ENCODE results near the gene PLEKHA6.

The PLEKHA6 gene

DNA sequence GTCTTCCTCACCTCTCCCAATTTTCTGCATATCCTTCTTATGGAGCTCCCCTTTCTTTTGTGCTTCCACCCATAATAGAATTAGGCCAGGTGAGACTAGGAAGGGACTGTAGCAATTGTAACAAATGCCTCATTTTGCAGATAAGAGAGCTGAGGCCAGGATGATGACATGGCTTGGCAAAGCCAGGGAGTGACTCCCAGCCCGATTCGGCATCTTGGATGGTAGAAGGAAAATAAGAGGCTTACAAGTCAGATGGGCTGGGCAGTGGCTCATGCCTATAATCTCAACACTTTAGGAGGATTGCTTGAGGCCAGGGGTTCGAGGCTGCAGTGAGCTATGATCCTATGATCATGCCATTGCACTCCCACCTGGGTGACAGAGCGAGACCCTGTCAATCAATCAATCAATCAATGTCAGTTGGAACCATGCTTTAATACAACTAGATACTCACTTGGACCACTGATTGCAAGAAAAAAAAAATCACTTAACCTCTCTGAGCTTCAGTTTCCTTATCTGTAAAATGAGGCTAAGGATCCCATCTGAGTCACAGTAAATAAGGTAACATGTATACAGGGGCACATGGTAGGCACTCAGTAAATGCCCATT lies 51.6 kb downstream of the PLEKHA6 start:
- no peak for DNase-seq

DNA sequence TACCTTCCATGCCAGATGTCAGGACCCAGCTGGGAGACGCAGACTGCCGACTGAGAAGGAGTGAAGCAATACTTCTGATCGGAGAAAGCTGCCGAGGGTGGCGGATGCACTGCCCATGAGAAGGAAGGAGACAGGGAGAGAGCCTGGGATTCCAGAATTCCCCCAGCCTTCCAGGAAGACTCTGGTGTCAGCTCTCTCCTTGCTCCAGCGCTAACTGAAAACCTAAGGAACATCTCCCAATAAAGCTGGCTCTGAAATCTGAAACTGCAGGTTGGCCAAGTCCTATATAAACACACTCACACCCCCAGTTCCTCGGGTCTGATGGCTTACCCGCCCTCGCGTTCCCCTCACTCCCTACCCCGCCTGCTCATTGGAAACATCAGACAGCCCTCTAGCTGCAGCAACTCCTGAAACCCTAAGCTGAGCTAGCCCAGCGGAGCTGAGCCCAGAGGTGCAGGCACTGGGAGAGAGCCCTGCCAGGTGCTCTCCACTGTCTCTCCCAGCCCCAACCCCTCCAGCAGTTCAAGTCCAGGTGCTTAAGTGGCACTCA lies 52.3 kb downstream of the PLEKHA6 start:
- peak; percentile 43 for DNase-seq

DNA sequence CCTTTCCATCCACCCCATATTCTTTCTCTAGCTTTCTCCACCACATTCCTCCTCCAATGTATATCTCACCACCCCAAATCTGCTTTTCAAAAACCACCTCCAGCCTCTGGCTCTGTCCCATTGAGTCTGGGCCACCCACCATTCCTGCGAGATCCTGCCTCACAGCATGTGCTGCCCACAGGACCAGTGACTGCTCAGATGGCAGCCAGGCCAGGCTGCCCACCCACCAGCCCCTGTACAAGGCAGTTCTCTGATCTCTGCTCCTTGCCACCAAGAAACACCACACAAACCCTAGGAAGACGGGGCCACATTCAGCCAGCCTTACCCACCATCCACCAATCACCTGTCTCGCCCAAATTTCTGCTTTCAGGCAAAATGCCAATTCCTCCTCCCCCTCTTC lies 53.7 kb downstream of the PLEKHA6 start:
- DNase-seq, result no peak

DNA sequence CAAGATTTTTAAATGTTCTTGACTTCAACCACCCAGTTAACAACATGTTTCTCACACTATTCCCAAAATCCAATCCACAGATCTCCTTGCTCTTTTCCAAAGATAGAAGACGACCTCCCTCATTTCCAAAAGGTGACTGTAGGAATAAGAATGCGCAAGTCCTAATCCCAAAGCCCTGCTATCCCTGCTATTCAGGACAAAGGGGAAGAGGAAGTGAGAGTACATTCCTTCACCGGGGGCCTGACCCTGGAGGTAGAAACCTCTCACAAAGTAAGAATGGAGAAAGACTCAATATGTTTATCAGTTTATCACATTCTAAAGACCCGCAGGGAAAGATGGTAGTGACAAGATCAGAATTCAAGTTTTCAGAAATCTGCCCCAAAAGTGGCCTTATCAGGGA lies 55.7 kb downstream of the PLEKHA6 start:
- DNase-seq, result no peak

DNA sequence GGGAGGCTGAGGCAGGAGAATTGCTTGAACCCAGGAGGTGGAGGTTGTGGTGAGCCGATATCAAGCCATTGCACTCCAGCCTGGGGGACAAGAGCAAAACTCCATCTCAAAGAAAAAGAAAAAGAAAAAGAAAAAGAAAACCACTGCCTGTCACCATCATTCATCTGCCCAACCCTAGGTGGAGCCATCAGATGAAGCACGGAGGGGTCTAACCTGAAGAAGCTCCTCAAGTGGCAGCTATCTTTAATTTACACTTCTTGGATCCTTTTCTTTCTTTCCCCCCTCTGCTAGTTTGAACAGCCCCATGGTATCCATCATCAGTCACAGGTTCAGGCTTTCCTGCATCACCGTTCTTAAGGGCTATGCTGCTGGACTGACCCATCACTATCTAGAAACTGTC lies 57.0 kb downstream of the PLEKHA6 start:
- no peak for DNase-seq

DNA sequence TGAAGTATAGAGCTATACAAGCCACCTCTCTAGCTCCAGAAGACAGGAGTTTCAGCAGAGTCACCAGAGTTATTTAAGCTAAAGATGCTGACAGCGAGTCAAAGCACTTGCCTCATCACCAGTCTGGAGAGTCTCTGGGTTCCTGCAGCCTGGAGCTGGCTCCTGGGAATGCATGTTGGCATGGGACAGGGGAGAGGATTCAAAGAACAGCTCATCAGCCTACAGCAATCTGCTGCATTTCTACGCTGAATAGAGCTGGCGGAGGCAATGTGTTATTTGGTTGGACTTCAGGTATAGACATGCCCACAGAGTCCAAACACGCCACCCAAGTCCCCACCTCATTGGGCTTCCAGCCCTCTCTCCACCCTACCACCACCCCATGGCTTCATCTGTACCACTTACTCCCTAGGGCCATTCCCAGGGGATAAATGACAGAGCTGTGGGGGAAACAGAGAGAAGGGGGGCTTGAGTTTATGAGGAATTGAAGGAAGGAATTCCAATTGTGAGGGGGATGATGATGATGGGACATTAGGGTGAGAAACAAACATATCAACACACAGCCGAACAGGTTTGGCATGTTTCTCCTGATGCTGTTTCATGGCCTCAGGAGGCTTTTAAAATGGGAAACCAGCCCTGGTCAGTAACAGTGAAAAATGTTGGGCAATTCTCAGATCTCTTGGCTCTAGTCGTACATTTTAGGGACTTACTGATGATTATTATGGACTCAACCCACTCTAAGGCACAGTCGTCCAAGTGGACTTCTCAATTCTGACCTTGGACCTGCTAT lies 58.4 kb downstream of the PLEKHA6 start:
- DNase-seq, result no peak

DNA sequence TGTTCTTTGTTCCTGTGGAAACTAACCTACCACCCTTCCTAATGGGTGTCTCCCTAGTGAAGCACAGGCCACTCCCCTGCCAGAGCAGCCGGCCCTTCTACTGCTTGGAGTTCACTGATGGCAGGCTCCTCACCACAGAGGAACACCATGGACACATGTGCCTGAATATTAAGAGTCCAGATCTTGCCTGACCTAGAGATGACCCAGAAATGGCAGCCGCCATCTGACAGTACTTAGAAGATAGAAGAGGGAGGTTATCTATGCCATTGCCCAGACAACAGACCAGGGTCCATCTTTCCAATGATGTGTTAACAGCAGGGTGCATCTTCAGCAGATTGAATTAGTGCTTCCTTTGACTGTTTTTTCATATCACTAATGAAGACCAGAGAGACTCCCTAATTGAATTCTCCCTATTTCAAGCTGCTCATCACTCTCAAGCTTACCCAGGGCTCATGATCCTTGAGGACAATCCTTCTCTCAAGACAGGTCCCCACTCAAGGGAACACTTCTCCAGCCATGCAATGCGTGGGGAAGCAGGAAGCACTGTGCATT lies 59.8 kb downstream of the PLEKHA6 start:
- DNase-seq, result no peak

DNA sequence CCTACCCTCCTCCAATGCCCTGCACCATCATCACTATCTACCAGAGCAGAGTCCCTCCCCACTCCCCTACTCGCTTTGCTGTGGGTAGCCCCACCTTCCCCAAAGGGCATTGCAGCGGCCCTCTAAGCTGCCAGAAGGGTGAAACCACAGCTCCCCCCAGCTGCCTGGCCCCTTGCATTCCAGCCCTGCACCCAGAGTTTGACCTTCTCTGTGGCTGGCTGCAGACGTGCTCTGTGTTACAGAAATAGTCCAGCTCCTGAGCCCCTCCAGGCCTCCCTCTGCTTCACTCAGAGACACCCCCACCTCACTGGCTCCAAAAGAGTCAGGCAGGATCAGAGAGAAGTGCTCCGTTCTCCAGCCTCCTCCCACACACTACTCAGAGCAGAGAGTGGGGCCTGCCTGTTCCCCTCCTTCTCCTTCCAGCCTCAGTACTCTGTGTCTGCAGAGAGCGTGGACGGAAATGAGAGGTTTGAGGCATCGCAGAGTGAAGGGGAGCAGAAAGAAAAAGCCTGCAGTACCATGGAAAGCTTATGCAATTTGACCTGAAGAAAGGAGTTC lies 63.2 kb downstream of the PLEKHA6 start:
- no peak for DNase-seq

DNA sequence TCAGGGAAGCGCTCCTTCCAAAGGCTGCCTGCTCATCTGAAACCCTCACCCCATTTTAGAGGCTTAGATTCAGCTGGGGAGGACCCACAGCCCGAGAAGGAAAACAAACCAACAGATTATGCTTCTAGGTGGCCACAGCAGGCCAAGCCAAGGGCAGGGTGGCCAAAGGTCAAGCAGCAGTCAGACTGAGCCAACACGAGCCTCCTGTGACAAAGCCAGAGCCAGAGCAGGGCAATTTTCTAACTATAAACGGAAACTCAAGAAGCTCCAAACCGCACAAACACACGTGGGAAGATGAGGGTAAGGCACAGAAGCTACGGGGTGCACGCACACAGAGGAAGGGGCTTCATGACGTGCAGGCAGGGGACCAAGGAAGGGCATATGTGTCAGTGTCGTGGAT lies 64.1 kb downstream of the PLEKHA6 start:
- DNase-seq, result no peak

DNA sequence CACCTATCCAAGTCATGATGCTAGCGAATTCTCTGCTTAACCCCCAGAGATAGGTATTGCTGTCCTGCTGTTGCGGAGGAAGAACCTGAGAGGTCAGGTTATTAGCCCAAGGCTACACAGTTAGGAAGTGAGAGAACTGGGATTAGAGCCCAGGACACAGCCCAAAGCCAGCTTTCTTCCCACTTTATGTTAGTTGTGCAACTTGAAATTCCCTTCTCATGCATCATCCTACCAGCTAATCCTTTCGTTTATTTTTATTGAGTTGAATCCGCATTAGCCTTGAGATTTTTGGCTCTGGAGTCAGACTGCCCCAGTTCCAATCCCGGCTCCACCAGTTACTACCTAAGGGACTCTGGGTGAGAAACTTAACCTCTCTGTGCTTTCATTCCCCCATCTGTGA lies 65.4 kb downstream of the PLEKHA6 start:
- no peak for DNase-seq

DNA sequence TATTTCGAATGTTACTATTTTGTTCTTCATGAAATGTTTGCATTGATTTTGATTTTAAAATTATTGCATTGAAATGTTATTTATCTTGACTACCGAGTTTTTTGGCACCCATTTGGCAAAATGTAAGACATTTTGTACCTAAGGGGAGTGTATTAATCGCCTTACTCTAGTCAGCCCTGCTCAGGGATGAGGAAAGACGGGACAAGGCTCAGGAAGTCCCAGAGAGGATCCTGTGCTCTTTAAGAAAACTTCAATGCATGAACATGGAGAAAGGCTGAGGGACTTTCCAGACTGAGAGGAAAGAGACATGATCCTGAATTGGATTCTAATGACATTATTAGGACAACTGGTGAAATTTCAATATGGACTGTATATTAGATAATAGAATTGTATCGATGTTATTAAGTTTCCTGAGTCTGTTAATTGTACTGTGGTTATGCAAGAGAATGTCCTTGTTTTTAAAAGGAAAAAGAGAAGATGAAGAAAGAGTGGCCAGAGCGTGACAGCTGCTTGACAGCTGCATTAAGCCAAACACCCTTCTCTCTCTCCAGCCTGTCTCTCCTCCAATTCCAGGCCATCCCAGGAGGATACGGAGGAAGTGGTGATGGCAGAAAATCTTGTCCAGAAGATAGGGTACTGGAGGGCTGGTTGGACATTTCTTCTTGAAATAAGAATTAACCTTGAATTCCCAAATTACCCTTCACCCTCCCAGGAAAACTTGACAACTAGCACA lies 66.0 kb downstream of the PLEKHA6 start:
- no peak for DNase-seq

DNA sequence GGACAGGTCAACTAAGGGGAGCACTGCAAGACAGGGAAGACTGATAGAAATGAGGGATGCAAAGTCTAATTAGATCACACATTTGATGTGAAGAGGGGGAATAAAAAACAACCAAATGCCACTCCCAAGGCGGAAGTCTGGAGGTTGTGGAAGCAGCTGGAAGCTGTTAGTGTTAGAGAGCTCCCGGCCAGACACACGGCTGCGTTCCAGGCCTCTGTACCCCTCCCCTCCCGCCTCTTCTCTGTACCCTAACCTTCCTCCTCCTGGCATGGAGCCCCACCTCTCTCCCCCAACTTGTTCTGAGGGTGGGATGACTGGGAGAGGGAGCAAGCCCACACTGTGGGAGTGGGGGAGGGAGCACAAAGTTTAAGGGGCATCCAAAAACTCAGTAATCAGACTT lies 67.0 kb downstream of the PLEKHA6 start:
- DNase-seq, result no peak

DNA sequence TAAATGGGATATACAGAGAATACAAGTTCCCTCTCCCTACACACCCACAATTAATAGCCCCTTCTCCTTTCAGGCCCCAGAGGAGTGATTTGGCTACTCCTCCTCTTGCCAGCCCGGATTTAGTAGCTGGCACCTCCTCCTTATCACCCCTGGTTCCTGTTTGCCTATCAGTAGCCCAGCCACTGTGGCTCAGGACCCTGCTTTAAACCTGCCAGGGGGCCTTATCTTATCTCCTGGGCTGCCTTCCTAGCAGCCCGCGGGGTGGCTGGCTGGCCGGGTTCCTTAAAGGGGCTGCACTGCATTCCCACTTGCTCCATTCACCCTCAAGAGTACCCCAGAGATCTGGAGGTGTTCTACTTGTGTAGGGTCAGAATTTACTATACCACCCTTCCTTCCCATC lies 70.4 kb downstream of the PLEKHA6 start:
- DNase-seq, result no peak

DNA sequence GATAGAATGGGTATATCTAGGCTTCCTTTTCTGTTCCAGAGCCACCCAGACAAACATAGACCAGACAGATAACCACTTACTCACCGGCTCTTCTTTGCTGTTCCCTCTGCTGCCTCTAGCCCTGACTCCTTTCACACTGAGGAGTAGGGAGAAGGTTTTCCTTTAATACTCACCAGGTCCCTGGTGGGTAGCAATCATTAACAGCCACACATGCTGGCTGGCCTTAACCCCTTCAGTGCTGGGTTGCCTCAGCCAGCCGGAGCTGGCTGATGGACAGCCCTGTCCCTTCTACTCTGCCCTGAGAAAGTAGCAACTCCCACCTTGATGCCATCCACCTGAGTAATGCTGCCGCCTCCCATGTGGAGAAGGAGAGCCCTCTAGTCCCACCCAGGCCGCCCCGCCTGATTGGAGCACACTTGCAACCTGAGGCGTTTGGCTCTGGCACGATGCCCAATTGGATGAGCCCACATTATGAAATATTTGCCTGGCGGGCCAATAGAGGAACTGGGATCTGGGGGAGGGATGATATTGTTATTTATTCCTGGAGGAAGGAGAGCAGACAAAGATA lies 71.6 kb downstream of the PLEKHA6 start:
- no peak for DNase-seq

DNA sequence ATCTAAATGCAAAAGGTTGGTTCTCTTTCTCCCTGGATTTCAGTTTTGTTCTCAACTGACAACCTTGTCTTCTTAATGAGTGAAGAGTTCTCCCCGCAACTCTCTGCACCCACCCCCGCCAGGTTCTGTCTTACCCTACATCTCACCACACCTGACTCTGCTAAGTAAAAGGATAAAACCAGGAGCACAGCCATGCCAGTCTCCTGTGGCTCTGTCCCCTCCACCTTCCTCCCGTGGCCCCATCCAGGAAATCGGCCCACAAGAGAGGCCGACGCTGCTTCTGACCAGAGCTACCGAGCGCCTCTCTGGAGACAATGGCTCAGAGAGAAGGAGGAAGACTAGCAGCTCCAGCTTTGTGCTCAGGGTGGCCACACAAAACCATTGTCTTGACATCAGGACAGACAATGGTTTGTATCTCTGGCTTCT lies 72.2 kb downstream of the PLEKHA6 start:
- no peak for DNase-seq

DNA sequence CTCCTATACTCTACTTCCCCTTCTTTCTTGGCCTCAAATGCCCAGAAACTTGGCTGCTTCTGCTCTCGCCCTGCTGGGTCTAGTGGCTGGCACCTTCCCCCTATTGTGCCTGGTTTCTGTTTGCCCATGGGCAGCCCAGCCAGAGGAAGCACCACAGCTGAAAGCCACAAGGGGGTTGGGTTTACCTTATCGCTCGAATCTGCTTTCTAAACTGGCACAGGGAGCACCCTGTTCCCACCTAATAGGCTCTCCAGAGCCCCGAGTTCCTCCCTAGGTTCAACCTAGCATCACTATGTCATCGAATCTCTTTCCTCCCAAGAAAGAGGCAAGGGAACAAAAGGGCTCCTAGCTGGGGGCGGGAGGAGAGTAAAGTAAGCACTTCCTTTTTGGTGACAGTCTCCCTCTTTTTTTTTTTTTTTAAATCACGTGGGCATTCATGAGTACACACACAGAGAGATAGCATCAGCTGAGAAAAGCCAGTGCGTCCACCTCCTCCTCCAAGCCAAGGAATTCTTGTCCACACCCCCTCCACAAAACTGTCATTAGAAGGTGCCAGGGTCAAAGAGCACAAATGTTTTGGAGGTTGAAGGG lies 72.8 kb downstream of the PLEKHA6 start:
- DNase-seq, result no peak

DNA sequence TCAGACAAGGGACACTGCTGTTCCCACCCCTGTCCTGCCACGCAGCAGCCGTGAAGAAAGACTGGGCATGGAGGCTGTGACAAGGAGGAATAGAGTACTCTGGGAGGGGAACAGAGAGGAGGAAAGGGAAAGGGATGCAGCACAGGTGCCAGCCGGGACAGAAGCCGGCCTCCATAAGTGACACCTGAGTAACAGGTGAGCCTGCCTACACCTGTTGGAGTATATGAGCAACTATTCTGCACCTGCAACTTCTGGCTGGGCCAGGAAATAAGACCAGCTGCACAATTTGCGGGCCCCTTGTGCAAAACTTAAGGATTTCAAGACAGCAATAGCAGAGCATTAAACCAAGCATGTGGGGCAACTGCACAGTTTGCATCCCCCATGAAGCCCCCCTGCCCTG lies 73.4 kb downstream of the PLEKHA6 start:
- DNase-seq, result no peak

DNA sequence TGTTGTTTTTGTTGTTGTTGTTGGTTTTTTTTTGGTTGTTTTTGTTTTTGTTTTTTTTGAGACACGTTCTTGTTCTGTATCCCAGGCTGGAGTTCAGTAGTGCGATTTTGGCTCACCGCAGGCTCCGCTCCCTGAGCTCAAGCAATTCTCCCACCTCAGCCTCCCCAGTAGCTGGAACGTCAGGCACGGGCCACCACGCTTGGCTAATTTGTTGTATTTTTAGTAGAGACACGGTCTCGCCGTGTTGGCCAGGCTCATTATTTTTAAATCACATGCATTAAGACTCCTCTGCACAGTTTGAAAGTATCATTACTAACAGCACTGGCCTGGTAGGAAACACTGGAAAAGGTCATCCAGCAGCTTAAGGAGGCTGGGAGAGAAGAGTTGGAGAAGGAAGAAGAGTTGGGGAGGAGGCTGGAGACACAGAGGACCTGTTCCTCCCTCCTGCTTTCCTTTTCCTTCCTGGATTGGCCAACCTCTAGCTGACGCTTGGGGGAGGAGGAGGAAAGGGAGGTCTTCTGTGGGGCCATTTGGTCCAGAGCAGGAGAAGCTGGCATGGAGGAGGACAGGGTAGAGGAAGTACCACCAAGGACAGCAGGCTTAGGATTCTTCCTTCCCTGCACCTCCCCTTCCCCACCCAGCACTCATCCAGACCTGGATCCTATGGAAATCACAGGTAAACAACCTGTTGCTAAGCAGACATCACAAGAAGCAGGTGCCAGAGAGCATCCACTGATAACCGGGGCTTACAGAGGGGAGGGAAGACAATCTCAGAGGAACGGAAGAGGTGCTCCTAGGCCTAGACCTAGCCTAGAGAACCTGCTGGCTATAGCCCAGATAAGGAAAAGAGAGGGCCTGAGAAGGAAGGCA lies 74.1 kb downstream of the PLEKHA6 start:
- peak; percentile 46 for DNase-seq

DNA sequence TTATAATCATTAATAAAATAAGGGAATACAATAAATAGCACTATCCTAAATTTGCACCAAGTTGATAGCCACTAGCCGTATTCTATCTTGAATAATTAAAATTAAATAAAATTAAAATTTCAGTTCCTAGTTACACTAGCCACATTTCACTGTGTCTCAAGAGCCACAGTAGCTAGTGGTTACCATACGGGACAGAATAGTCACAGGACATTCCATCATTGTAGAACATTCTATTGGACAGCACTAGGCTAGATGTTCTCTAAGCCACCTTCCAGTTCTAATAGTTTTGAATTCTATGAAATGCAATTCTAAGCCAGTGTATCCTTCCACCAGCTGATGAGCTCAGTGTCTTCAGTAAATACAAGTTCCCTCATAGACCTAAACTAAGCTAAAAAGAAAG lies 74.8 kb downstream of the PLEKHA6 start:
- DNase-seq, result no peak

DNA sequence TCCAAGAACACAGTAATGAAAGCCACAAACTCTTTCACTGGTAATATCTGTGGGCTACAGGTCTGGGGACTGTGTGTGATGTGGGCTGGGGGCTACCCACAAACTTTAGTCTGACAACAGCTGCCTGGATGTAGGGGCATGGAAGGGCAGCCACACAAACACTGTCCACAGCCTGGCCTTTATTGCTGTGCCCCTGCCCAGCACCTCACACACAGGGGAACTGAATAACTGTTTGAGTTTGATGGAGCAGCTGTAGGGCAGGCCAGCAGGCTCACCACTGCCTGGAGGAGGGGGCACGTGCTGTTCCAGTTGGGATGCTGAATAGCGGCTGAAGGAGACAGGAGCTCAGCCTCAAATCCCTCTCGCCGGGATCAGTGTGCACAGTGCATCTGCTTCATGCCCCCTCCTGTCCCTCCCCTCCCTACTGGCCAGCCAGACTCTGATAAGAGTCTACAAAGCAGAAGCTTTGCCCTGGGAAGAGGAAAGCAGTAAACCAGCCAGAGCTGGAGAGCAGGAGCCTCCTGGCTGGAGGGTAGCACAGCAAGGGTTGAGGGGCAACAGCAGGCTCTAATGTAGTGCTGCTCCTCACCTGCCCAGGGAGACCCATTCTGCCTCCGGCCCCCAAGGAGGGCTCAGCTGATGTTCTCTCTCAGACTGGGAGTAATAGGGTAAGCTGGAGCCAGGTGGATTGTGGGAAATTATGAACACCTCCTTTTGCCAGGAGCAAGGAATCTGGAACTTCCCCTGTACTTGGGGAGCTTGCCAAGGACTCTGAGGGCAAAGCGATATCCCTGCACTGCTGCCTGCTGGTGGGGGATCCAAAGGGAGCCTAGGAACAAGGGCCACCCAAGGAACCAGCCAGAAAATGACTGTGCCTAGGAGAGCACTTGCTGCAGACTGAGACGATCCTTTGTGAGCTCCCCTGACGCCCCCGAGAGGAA lies 75.7 kb downstream of the PLEKHA6 start:
- no peak for DNase-seq

Data from NCI-H345 (cell line).